Liver (tissue), 9 donors: ENCODE measurements around the gene MARCHF7. TPM values are rescaled to one million over a fixed set of nuclear protein-coding genes. Genes with fewer than 3 reads are reported as not detected.
A peak's percentile ranks its signal among the peaks of the same experiment; 100 is the strongest.
"Not testable (repeated sequence)": the region's sequence is repeated elsewhere in the genome, so short reads cannot be mapped to it uniquely, and the experiment has no call there.

ENCODE experiments used
- DNase-seq: peaks from one replicate; pipeline ENCODE4 v3.0.0-alpha.2; 2017; ENCODE audit warnings: low spot score
- H3K27ac ChIP-seq, 2 donors: one replicate each; pipeline ENCODE4 v1.7.0; 2013; ENCODE audit warnings: inconsistent platforms in 2 of 2, low read length in 2 of 2, control low read depth in 1 of 2, low read depth in 1 of 2, mild to moderate bottlenecking in 1 of 2
- H3K27me3 ChIP-seq, 4 donors: one replicate each; pipeline versions ENCODE4 v1.6.1 to v1.7.0; 2013; ENCODE audit warnings: low read length in 3 of 4, inconsistent platforms in 1 of 4, mild to moderate bottlenecking in 1 of 4, moderate library complexity in 1 of 4; ENCODE audit not compliant: control insufficient read depth in 4 of 4, insufficient read depth in 4 of 4
- H3K36me3 ChIP-seq, 4 donors: one replicate each; pipeline versions ENCODE4 v1.6.1 to v1.7.0; 2013; ENCODE audit warnings: low read length in 3 of 4, mild to moderate bottlenecking in 3 of 4, low read depth in 1 of 4, moderate library complexity in 1 of 4; ENCODE audit not compliant: control insufficient read depth in 4 of 4, insufficient read depth in 3 of 4
- H3K4me1 ChIP-seq, 4 donors: one replicate each; pipeline versions ENCODE4 v1.6.1 to v1.7.0; 2013; ENCODE audit warnings: low read length in 3 of 4, mild to moderate bottlenecking in 3 of 4, moderate library complexity in 1 of 4; ENCODE audit not compliant: control insufficient read depth in 4 of 4, insufficient read depth in 4 of 4
- H3K4me3 ChIP-seq, 3 donors: one replicate each; pipeline versions ENCODE4 v1.6.1 to v1.7.0; 2013; ENCODE audit warnings: low read length in 3 of 3, control low read depth in 1 of 3, low read depth in 1 of 3, mild to moderate bottlenecking in 1 of 3
- H3K9ac ChIP-seq, 2 donors: one replicate each; pipeline ENCODE4 v1.7.0; 2013; ENCODE audit warnings: low read length in 2 of 2, mild to moderate bottlenecking in 2 of 2, moderate library complexity in 2 of 2, control low read depth in 1 of 2, low read depth in 1 of 2
- H3K9me3 ChIP-seq, 4 donors: one replicate each; pipeline versions ENCODE4 v1.6.1 to v1.7.0; 2013; ENCODE audit warnings: low read length in 3 of 4; ENCODE audit not compliant: control insufficient read depth in 4 of 4
- EGR1 ChIP-seq, 2 donors: IDR thresholded peaks; 2 replicates each; pipeline ENCODE4 v1.6.1; 2016 to 2018; ENCODE audit warnings: antibody characterized with exemption in 2 of 2, low read depth in 2 of 2
- FOXA1 ChIP-seq: IDR thresholded peaks from 2 replicates; pipeline ENCODE4 v1.6.1; 2016; ENCODE audit warnings: antibody characterized with exemption
- FOXA2 ChIP-seq: IDR thresholded peaks from 2 replicates; pipeline ENCODE4 v1.6.1; 2016; ENCODE audit warnings: antibody characterized with exemption
- GABPA ChIP-seq, 2 donors: IDR thresholded peaks in 1 of 2; conservative IDR thresholded peaks in 1 of 2; 2 replicates each; pipeline ENCODE4 v1.6.1; 2016; ENCODE audit warnings: antibody characterized with exemption in 2 of 2, mild to moderate bottlenecking in 1 of 2, moderate library complexity in 1 of 2
- HNF4A ChIP-seq, 2 donors: conservative IDR thresholded peaks; 2 replicates each; pipeline ENCODE4 v1.6.1; 2016; ENCODE audit warnings: antibody characterized with exemption in 2 of 2, mild to moderate bottlenecking in 2 of 2
- HNF4G ChIP-seq: IDR thresholded peaks from 2 replicates; pipeline ENCODE4 v1.6.1; 2016; ENCODE audit warnings: antibody characterized with exemption
- JUND ChIP-seq, 2 donors: IDR thresholded peaks; 2 replicates each; pipeline ENCODE4 v1.6.1; 2016; ENCODE audit warnings: antibody characterized with exemption in 2 of 2
- NR2F2 ChIP-seq: IDR thresholded peaks from 2 replicates; pipeline ENCODE4 v1.6.1; 2016; ENCODE audit warnings: antibody characterized with exemption
- RAD21 ChIP-seq, 2 donors: IDR thresholded peaks; 2 replicates each; pipeline ENCODE4 v1.6.1; 2016; ENCODE audit warnings: antibody characterized with exemption in 2 of 2, mild to moderate bottlenecking in 2 of 2
- RXRA ChIP-seq, 2 donors: IDR thresholded peaks; 2 replicates each; pipeline ENCODE4 v1.6.1; 2017 to 2018; ENCODE audit warnings: antibody characterized with exemption in 2 of 2, mild to moderate bottlenecking in 1 of 2
- SP1 ChIP-seq: IDR thresholded peaks from 2 replicates; pipeline ENCODE4 v1.6.1; 2018; ENCODE audit warnings: antibody characterized with exemption, mild to moderate bottlenecking
- TAF1 ChIP-seq: conservative IDR thresholded peaks from 2 replicates; pipeline ENCODE4 v1.6.1; 2016; ENCODE audit warnings: antibody characterized with exemption, mild to moderate bottlenecking
- YY1 ChIP-seq: IDR thresholded peaks from 2 replicates; pipeline ENCODE4 v1.6.1; 2016; ENCODE audit warnings: antibody characterized with exemption, mild to moderate bottlenecking
- WGBS: extraction: QIAGEN DNeasy Blood & Tissue Kit; methylation state at CpG from one replicate; pipeline ENCODE4 v1.1.7; 2013; 5-methylcytosine and 5-hydroxymethylcytosine counted together
- polyA plus RNA-seq, 2 donors: library from polyadenylated mRNA; stranded (reverse) in 1 of 2; unstranded in 1 of 2; fragments of 200-250 nt in 1 of 2; fragments of >200 nt in 1 of 2; fragmentation: Nextera tagmentation in 1 of 2; extraction: Ambion mirVana in 1 of 2; gene quantifications; one replicate each; pipeline versions ENCODE4 v1.2.1 to v1.2.3, GENCODE V29; 2013 to 2015
- total RNA-seq, 2 donors: library from RNA; depleted of rRNA; stranded (reverse); fragments of >200 nt; gene quantifications; one replicate each; pipeline ENCODE4 v1.2.3, GENCODE V29; 2014
- TF ChIP-seq, protein P1 (sequence below): IDR thresholded peaks from 2 replicates; pipeline ENCODE4 v1.6.1; 2016; ENCODE audit warnings: antibody characterized with exemption
- TF ChIP-seq, protein P2 (sequence below): fragments of 150-350 bp; IDR thresholded peaks from 2 replicates; pipeline ENCODE4 v1.5.1; 2017; ENCODE audit warnings: improper control_type of control experiment, low read depth, low read length; ENCODE audit not compliant: missing input control
- TF ChIP-seq, protein P3 (sequence below): IDR thresholded peaks from 2 replicates; pipeline ENCODE4 v1.6.1; 2016; ENCODE audit warnings: antibody characterized with exemption
- TF ChIP-seq, protein P4 (sequence below): IDR thresholded peaks from 2 replicates; pipeline ENCODE4 v1.6.1; 2016; ENCODE audit warnings: antibody characterized with exemption
- TF ChIP-seq, protein P5 (sequence below): IDR thresholded peaks from 2 replicates; pipeline ENCODE4 v1.6.1; 2016; ENCODE audit warnings: antibody characterized with exemption, mild to moderate bottlenecking
- donor health status: healthy.
- donor health status: healthy.
- donor health status: healthy.
- donor health status: healthy.
- donor health status: healthy.

Gene MARCHF7, protein sequence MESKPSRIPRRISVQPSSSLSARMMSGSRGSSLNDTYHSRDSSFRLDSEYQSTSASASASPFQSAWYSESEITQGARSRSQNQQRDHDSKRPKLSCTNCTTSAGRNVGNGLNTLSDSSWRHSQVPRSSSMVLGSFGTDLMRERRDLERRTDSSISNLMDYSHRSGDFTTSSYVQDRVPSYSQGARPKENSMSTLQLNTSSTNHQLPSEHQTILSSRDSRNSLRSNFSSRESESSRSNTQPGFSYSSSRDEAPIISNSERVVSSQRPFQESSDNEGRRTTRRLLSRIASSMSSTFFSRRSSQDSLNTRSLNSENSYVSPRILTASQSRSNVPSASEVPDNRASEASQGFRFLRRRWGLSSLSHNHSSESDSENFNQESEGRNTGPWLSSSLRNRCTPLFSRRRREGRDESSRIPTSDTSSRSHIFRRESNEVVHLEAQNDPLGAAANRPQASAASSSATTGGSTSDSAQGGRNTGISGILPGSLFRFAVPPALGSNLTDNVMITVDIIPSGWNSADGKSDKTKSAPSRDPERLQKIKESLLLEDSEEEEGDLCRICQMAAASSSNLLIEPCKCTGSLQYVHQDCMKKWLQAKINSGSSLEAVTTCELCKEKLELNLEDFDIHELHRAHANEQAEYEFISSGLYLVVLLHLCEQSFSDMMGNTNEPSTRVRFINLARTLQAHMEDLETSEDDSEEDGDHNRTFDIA
- total RNA-seq = 10 to 100 TPM; 52.0 to 57.6 TPM
- polyA plus RNA-seq = 10 to 100 TPM; 16.9 to 22.9 TPM

DNA sequence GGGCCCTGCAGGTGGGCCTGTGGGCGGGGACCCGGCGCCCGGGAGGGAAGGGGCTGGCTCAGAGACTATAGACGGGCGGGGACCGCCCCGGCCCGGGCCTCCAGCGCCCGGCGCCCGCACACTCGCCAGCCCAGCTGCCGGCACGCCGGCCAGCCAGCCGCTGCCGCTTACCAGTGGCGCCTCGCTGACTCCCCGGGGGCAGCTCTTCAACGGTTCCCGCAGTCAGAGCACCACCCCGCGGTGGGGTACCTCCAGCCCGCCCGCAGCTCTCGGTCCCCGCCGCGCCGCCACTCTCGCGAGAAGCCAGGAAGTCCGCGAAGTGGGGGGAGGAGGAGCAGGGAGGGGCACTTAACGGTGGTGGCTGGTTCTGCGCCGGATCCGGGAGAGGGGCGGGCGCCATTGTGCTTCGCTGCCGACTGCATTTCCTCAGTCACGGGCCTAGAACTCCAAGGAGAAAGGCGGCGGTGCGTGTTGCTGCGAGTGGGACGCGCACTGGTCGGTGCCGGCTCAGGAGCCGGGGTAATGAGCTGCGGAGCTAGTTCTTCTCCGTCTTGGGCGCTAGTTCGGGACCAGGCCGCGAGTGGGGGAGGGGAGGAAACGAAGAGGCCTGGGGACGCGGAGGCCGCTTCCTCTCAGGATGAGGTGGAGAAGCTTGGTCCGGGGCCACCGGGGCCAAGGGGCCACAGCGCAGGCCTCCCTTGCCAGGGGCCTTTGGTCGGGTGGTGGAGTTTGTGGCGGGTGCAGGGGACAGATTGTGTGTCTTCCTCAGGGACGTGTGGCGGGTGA lies at the start of gene MARCHF7:
MARCHF7 (plus strand) TSS at position 364 of the 786 bp plus-strand sequence. CDS start 16,517 bp downstream, outside the sequence.
- whole genome bisulfite sequencing = under 1% methylated on average over 72 of the region's 72 CpGs
- H3K36me3 ChIP-seq = peaks cover 0 to 11% (median 6%) of the 10 kb centered on the region in 4 donors
- peak within 1 kb of the TSS; percentile 72 to 96 (median 84) for H3K4me3 ChIP-seq
- peaks cover 3 to 32% (median 22%) of the 10 kb centered on the region in 4 donors for H3K4me1 ChIP-seq
- peak within 1 kb of the TSS; percentile 95 to 99 for H3K27ac ChIP-seq
- peak; percentile 98 for DNase-seq
- H3K9ac ChIP-seq = peak within 1 kb of the TSS; percentile 94 to 97
- no peaks in the 10 kb centered on the region for H3K9me3 ChIP-seq
- no peak for TF ChIP-seq HNF4A (conservative IDR thresholded peaks at IDR 0.05)
- TF ChIP-seq, protein P1, sequence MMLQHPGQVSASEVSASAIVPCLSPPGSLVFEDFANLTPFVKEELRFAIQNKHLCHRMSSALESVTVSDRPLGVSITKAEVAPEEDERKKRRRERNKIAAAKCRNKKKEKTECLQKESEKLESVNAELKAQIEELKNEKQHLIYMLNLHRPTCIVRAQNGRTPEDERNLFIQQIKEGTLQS = no peak
- no peak for TF ChIP-seq HNF4G
- peak; percentile 86 for TF ChIP-seq TAF1
- TF ChIP-seq NR2F2 = no peak
- TF ChIP-seq SP1 = peak; percentile 54
- TF ChIP-seq JUND (IDR thresholded peaks at IDR 0.05) = no peak
- TF ChIP-seq, protein P2, sequence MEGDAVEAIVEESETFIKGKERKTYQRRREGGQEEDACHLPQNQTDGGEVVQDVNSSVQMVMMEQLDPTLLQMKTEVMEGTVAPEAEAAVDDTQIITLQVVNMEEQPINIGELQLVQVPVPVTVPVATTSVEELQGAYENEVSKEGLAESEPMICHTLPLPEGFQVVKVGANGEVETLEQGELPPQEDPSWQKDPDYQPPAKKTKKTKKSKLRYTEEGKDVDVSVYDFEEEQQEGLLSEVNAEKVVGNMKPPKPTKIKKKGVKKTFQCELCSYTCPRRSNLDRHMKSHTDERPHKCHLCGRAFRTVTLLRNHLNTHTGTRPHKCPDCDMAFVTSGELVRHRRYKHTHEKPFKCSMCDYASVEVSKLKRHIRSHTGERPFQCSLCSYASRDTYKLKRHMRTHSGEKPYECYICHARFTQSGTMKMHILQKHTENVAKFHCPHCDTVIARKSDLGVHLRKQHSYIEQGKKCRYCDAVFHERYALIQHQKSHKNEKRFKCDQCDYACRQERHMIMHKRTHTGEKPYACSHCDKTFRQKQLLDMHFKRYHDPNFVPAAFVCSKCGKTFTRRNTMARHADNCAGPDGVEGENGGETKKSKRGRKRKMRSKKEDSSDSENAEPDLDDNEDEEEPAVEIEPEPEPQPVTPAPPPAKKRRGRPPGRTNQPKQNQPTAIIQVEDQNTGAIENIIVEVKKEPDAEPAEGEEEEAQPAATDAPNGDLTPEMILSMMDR = peak; percentile 42
- TF ChIP-seq, protein P3, sequence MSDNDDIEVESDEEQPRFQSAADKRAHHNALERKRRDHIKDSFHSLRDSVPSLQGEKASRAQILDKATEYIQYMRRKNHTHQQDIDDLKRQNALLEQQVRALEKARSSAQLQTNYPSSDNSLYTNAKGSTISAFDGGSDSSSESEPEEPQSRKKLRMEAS = peak; percentile 13
- TF ChIP-seq RAD21 (IDR thresholded peaks at IDR 0.05) = peak; percentile 76 to 80
- TF ChIP-seq, protein P4, sequence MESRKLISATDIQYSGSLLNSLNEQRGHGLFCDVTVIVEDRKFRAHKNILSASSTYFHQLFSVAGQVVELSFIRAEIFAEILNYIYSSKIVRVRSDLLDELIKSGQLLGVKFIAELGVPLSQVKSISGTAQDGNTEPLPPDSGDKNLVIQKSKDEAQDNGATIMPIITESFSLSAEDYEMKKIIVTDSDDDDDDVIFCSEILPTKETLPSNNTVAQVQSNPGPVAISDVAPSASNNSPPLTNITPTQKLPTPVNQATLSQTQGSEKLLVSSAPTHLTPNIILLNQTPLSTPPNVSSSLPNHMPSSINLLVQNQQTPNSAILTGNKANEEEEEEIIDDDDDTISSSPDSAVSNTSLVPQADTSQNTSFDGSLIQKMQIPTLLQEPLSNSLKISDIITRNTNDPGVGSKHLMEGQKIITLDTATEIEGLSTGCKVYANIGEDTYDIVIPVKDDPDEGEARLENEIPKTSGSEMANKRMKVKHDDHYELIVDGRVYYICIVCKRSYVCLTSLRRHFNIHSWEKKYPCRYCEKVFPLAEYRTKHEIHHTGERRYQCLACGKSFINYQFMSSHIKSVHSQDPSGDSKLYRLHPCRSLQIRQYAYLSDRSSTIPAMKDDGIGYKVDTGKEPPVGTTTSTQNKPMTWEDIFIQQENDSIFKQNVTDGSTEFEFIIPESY = peak; percentile 99
- TF ChIP-seq YY1 = peak; percentile 98
- TF ChIP-seq EGR1 (IDR thresholded peaks at IDR 0.05; ENCODE audit: low read depth in 2 of 2) = no peak
- TF ChIP-seq, protein P5, sequence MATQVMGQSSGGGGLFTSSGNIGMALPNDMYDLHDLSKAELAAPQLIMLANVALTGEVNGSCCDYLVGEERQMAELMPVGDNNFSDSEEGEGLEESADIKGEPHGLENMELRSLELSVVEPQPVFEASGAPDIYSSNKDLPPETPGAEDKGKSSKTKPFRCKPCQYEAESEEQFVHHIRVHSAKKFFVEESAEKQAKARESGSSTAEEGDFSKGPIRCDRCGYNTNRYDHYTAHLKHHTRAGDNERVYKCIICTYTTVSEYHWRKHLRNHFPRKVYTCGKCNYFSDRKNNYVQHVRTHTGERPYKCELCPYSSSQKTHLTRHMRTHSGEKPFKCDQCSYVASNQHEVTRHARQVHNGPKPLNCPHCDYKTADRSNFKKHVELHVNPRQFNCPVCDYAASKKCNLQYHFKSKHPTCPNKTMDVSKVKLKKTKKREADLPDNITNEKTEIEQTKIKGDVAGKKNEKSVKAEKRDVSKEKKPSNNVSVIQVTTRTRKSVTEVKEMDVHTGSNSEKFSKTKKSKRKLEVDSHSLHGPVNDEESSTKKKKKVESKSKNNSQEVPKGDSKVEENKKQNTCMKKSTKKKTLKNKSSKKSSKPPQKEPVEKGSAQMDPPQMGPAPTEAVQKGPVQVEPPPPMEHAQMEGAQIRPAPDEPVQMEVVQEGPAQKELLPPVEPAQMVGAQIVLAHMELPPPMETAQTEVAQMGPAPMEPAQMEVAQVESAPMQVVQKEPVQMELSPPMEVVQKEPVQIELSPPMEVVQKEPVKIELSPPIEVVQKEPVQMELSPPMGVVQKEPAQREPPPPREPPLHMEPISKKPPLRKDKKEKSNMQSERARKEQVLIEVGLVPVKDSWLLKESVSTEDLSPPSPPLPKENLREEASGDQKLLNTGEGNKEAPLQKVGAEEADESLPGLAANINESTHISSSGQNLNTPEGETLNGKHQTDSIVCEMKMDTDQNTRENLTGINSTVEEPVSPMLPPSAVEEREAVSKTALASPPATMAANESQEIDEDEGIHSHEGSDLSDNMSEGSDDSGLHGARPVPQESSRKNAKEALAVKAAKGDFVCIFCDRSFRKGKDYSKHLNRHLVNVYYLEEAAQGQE = peak; percentile 79
- no peak for TF ChIP-seq FOXA2
- TF ChIP-seq FOXA1 = no peak
- TF ChIP-seq GABPA (IDR thresholded peaks at IDR 0.05 in 1 of 2, conservative IDR thresholded peaks at IDR 0.05 in 1 of 2) = peak in 1 of 2 donors; percentile 35
- TF ChIP-seq RXRA (IDR thresholded peaks at IDR 0.05) = peak in 1 of 2 donors; percentile 18
- no peaks in the 10 kb centered on the region for H3K27me3 ChIP-seq

DNA sequence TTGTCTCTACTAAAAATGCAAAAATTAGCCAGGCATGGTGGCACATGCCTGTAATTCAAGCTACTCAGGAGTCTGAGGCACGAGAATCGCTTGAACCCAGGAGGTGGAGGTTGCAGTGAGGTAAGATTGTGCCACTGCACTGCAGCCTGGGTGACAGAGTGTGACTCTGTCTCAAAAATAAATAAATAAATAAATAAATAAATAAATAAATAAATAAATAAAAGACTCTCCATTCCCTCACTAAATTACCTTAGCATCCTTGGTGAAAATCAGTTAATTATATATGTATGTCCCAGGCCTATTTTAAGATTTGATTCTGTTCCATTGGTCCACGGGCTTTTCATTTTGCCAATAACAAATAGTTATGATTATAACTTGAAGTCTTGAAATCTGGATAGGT lies 44.9 kb upstream of the MARCHF7 start:
- not testable (repeated sequence) for H3K27me3 ChIP-seq, H3K36me3 ChIP-seq, H3K27ac ChIP-seq, DNase-seq, H3K9ac ChIP-seq, H3K9me3 ChIP-seq, H3K4me3 ChIP-seq, H3K4me1 ChIP-seq
- 98% methylated on average over 3 of the region's 3 CpGs for WGBS
